A673 (cell line): ENCODE measurements around the gene IL10RB. TPM values are rescaled to one million over a fixed set of nuclear protein-coding genes. Genes with fewer than 3 reads are reported as not detected.

ENCODE experiments used
- BruUV-seq: library from RNA; stranded (reverse); fragments of 400-500 nt; replicated peaks from 2 replicates; lab custom pipeline; 2021; lab: Mats Ljungman, UMichigan
- CTCF ChIA-PET: fragments of 300-600 bp; sonication (Branson Sonifier 250); formaldehyde crosslinking; loops from one replicate; lab custom pipeline; 2022; ENCODE audit warnings: antibody characterized with exemption; lab: Charles Lee
- POLR2A ChIA-PET: fragments of 300-600 bp; sonication (Branson Sonifier 250); formaldehyde crosslinking; loops from one replicate; lab custom pipeline; 2022; ENCODE audit warnings: antibody characterized with exemption; ENCODE audit not compliant: low non-redundant PET; lab: Charles Lee
- DNase-seq: peaks from one replicate; pipeline ENCODE4 v3.0.0-alpha.2; 2015; ENCODE audit warnings: low spot score
- H3K27ac ChIP-seq: fragments of 200-600 bp; sonication (generic); 2 replicates; pipeline ENCODE4 v1.5.1; 2016; ENCODE audit warnings: mixed run types, low read depth, mild to moderate bottlenecking, mixed read lengths, antibody characterized with exemption, low read length; ENCODE audit not compliant: poor library complexity, severe bottlenecking
- H3K27me3 ChIP-seq: fragments of 200-600 bp; sonication (generic); replicated peaks from 2 replicates; pipeline ENCODE4 v1.6.1; 2017; ENCODE audit warnings: mixed run types, low read depth, mild to moderate bottlenecking, mixed read lengths, antibody characterized with exemption, low read length; ENCODE audit not compliant: insufficient read depth, poor library complexity
- H3K36me3 ChIP-seq: fragments of 200-600 bp; sonication (generic); 2 replicates; pipeline ENCODE4 v1.6.1; 2016; ENCODE audit warnings: mixed run types, mild to moderate bottlenecking, mixed read lengths, antibody characterized with exemption, low read length; ENCODE audit not compliant: insufficient read depth, poor library complexity, severe bottlenecking
- H3K4me1 ChIP-seq: fragments of 200-600 bp; sonication (generic); 2 replicates; pipeline ENCODE4 v1.6.1; 2017; ENCODE audit warnings: mixed run types, mild to moderate bottlenecking, mixed read lengths, antibody characterized with exemption, low read length; ENCODE audit not compliant: insufficient read depth, poor library complexity, severe bottlenecking
- H3K4me3 ChIP-seq: fragments of 200-600 bp; sonication (generic); 2 replicates; pipeline ENCODE4 v1.5.1; 2016; ENCODE audit warnings: low read depth, mixed run types, mild to moderate bottlenecking, mixed read lengths, low read length; ENCODE audit not compliant: poor library complexity, severe bottlenecking
- H3K9me3 ChIP-seq: fragments of 200-600 bp; sonication (generic); 2 replicates; pipeline ENCODE4 v1.6.1; 2016; ENCODE audit warnings: mixed run types, low read depth, mild to moderate bottlenecking, mixed read lengths, antibody characterized with exemption, low read length; ENCODE audit not compliant: poor library complexity, severe bottlenecking
- EZH2 ChIP-seq: fragments of 200-600 bp; sonication (generic); IDR thresholded peaks from 2 replicates; pipeline ENCODE4 v1.6.1; 2017; ENCODE audit warnings: borderline replicate concordance, low read depth, mild to moderate bottlenecking, mixed read lengths, antibody characterized with exemption, low read length; ENCODE audit not compliant: poor library complexity, severe bottlenecking
- intact Hi-C: fragments of 100-400 bp; cut with micrococcal nuclease; formaldehyde crosslinking; loops from one replicate; pipeline ENCODE4 v1.10.0; 2022; ENCODE audit not compliant: unreplicated experiment
- total RNA-seq: library from RNA; stranded (reverse); gene quantifications from 2 replicates; pipeline ENCODE4 v1.2.3, GENCODE V29; 2021
- TF ChIP-seq, protein P1 (sequence below): fragments of 300-800, 200-600 bp; sonication (generic); conservative IDR thresholded peaks from 2 replicates; pipeline ENCODE4 v1.5.1; 2017; ENCODE audit warnings: low read depth, mild to moderate bottlenecking, antibody characterized with exemption, low read length, moderate library complexity, mixed read lengths

The IL10RB gene
- total RNA-seq, 1 experiment from 2014 or later, result 11.1 TPM

GRCh38 chr21:33273044-33273443 is 6.9 kb downstream of the IL10RB start:
- Histone ChIP-seq H3K27ac (no peak overlapping the region), H3K4me3 (no peak overlapping the region), H3K4me1 (no peaks in the 10 kb centered on the region), H3K27me3 (no peaks in the 10 kb centered on the region), H3K9me3 (no peaks in the 10 kb centered on the region), H3K36me3 (no peaks in the 10 kb centered on the region)
- ChIA-PET POLR2A (no interaction called here), CTCF (no interaction called here)
- BruUV-seq, result no TSS peak
- DNase-seq, result no peak
- no peak for TF ChIP-seq EZH2
- TF ChIP-seq, protein P1, sequence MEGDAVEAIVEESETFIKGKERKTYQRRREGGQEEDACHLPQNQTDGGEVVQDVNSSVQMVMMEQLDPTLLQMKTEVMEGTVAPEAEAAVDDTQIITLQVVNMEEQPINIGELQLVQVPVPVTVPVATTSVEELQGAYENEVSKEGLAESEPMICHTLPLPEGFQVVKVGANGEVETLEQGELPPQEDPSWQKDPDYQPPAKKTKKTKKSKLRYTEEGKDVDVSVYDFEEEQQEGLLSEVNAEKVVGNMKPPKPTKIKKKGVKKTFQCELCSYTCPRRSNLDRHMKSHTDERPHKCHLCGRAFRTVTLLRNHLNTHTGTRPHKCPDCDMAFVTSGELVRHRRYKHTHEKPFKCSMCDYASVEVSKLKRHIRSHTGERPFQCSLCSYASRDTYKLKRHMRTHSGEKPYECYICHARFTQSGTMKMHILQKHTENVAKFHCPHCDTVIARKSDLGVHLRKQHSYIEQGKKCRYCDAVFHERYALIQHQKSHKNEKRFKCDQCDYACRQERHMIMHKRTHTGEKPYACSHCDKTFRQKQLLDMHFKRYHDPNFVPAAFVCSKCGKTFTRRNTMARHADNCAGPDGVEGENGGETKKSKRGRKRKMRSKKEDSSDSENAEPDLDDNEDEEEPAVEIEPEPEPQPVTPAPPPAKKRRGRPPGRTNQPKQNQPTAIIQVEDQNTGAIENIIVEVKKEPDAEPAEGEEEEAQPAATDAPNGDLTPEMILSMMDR, result no peak
- intact Hi-C loops, result no loop called here

DNA sequence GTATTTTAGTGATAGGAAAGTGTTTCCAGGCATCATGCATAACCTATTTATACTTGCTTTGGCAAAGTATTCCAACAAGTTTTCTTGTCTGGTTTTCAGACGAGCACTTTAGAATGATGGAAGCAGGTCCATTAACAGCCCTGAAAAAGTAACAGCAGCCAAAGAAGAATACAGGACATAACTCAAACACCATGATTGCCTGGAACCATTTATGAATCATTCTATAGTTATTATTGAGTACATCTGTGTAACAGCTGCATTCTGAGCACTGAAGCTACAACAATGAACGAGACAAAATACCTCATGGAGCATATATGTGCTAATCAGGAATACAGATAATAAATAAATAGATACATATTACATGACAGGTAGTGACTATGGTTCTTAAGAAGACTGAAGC is 12.6 kb downstream of the IL10RB start:
- DNase-seq, result no peak

GRCh38 chr21:33279330-33279820 is 13.2 kb downstream of the IL10RB start:
- POLR2A ChIA-PET, result no interaction called here
- no peaks in the 10 kb centered on the region for H3K9me3 ChIP-seq
- no peaks in the 10 kb centered on the region for H3K4me1 ChIP-seq
- CTCF ChIA-PET, result no interaction called here
- no peak for TF ChIP-seq EZH2
- TF ChIP-seq, protein P1, result no peak
- BruUV-seq, result no TSS peak
- no peaks in the 10 kb centered on the region for H3K36me3 ChIP-seq
- intact Hi-C loops, result no loop called here
- no peaks in the 10 kb centered on the region for H3K27me3 ChIP-seq
- H3K4me3 ChIP-seq, result no peak overlapping the region
- DNase-seq, result no peak
- no peak overlapping the region for H3K27ac ChIP-seq

More for the DNA sequence above, 12.6 kb downstream of the IL10RB start:
- CTCF ChIA-PET, result no interaction called here
- H3K27me3 ChIP-seq, result no peaks in the 10 kb centered on the region
- no peaks in the 10 kb centered on the region for H3K9me3 ChIP-seq
- POLR2A ChIA-PET, result no interaction called here
- H3K4me1 ChIP-seq, result no peaks in the 10 kb centered on the region
- H3K4me3 ChIP-seq, result no peak overlapping the region
- no peak overlapping the region for H3K27ac ChIP-seq
- intact Hi-C loops, result no loop called here
- no peaks in the 10 kb centered on the region for H3K36me3 ChIP-seq
- TF ChIP-seq EZH2, result no peak
- no TSS peak for BruUV-seq

- ChIA-PET POLR2A (no interaction called here), CTCF (no interaction called here)
- Histone ChIP-seq H3K27ac (no peak overlapping the region), H3K36me3 (no peaks in the 10 kb centered on the region), H3K27me3 (no peaks in the 10 kb centered on the region), H3K4me1 (no peaks in the 10 kb centered on the region), H3K9me3 (no peaks in the 10 kb centered on the region), H3K4me3 (no peak overlapping the region)
- intact Hi-C loops, result no loop called here
- no peak for DNase-seq
- TF ChIP-seq, protein P1, result no peak
- no peak for TF ChIP-seq EZH2
- BruUV-seq, result no TSS peak
These were observed 15.0 kb downstream of the IL10RB start for GRCh38 chr21:33281096-33281652.
